Measurements from ENCODE around the gene KIF25.

Gene KIF25

GRCh38 chr6:168012431-168013249 is 15.2 kb downstream of the KIF25 start:
- TF ChIP-seq CTCF (conservative IDR thresholded peaks at IDR 0.05; ENCODE audit: low read depth, low read length), result no peak
- no peak for DNase-seq (ENCODE audit: low read depth)
- H3K4me3 ChIP-seq (ENCODE audit: low read depth, low read length), result no peak overlapping the region

- H3K4me3 ChIP-seq (ENCODE audit: low read depth, low read length), result no peak overlapping the region
- TF ChIP-seq CTCF (conservative IDR thresholded peaks at IDR 0.05; ENCODE audit: low read depth, low read length), result no peak
- DNase-seq (ENCODE audit: low read depth), result no peak
Measured at GRCh38 chr6:168013250-168013915, 15.9 kb downstream of the KIF25 start.

GRCh38 chr6:168014428-168014827 is 17.0 kb downstream of the KIF25 start:
- DNase-seq (ENCODE audit: low read depth), result no peak
- no peak for TF ChIP-seq CTCF (conservative IDR thresholded peaks at IDR 0.05; ENCODE audit: low read depth, low read length)
- H3K4me3 ChIP-seq (ENCODE audit: low read depth, low read length), result no peak overlapping the region

- no peak overlapping the region for H3K4me3 ChIP-seq (ENCODE audit: low read depth, low read length)
- no peak for DNase-seq (ENCODE audit: low read depth)
- no peak for TF ChIP-seq CTCF (conservative IDR thresholded peaks at IDR 0.05; ENCODE audit: low read depth, low read length)
Measured at GRCh38 chr6:168015009-168015408, 17.5 kb downstream of the KIF25 start.

- H3K4me3 ChIP-seq (ENCODE audit: low read depth, low read length), result no peak overlapping the region
- peak; percentile 86 for DNase-seq (ENCODE audit: low read depth)
- no peak for TF ChIP-seq CTCF (conservative IDR thresholded peaks at IDR 0.05; ENCODE audit: low read depth, low read length)
Measured at GRCh38 chr6:168015482-168016175, 18.2 kb downstream of the KIF25 start.

GRCh38 chr6:168016176-168016620 is 18.7 kb downstream of the KIF25 start:
- no peak for TF ChIP-seq CTCF (conservative IDR thresholded peaks at IDR 0.05; ENCODE audit: low read depth, low read length)
- H3K4me3 ChIP-seq (ENCODE audit: low read depth, low read length), result no peak overlapping the region
- no peak for DNase-seq (ENCODE audit: low read depth)
